Kidney (tissue), 14 donors: ENCODE data around the gene DHCR24. TPM values are rescaled to one million over a fixed set of nuclear protein-coding genes. Genes with fewer than 3 reads are reported as not detected.

Experiments used
- DNase-seq, 5 donors: peaks; one replicate each; pipeline ENCODE4 v3.0.0-alpha.2; 2013 to 2020
- FAIRE-seq: peaks from 2 replicates; lab custom pipeline; 2012; peaks lifted over from hg19 to GRCh38; lab: Jason Lieb, UNC
- H3K27ac ChIP-seq, 2 donors: one replicate each; pipeline ENCODE4 v1.7.0; 2013; ENCODE audit warnings: low read depth in 2 of 2, low read length in 2 of 2, inconsistent platforms in 1 of 2
- H3K27me3 ChIP-seq: one replicate; pipeline ENCODE4 v1.7.1; 2013; ENCODE audit warnings: low read length, inconsistent platforms; ENCODE audit not compliant: control insufficient read depth, insufficient read depth
- H3K36me3 ChIP-seq, 3 donors: one replicate each; pipeline versions ENCODE4 v1.7.0 to v1.7.1; 2013; ENCODE audit warnings: low read length in 3 of 3, control low read depth in 1 of 3, inconsistent platforms in 1 of 3; ENCODE audit not compliant: insufficient read depth in 3 of 3, control insufficient read depth in 2 of 3
- H3K4me1 ChIP-seq, 3 donors: one replicate each; pipeline versions ENCODE4 v1.7.0 to v1.7.1; 2013; ENCODE audit warnings: low read length in 3 of 3, inconsistent platforms in 1 of 3, low read depth in 1 of 3; ENCODE audit not compliant: control insufficient read depth in 2 of 3, insufficient read depth in 2 of 3
- H3K4me3 ChIP-seq, 3 donors: one replicate each; pipeline versions ENCODE4 v1.7.0 to v1.8.1; 2013; ENCODE audit warnings: low read length in 3 of 3, control low read depth in 1 of 3, inconsistent platforms in 1 of 3
- H3K9ac ChIP-seq, 3 donors: one replicate each; pipeline versions ENCODE4 v1.7.0 to v1.7.1; 2013; ENCODE audit warnings: low read length in 3 of 3, control low read depth in 1 of 3, inconsistent platforms in 1 of 3
- H3K9me3 ChIP-seq, 3 donors: one replicate each; pipeline versions ENCODE4 v1.7.0 to v1.7.1; 2013; ENCODE audit warnings: low read length in 3 of 3, control low read depth in 1 of 3, inconsistent platforms in 1 of 3; ENCODE audit not compliant: control insufficient read depth in 2 of 3, insufficient read depth in 1 of 3
- CTCF ChIP-seq: IDR thresholded peaks from 3 replicates; pipeline ENCODE4 v1.5.1; 2012; ENCODE audit warnings: mild to moderate bottlenecking, moderate library complexity, borderline replicate concordance; ENCODE audit not compliant: insufficient read depth; ENCODE audit errors: extremely low read depth
- intact Hi-C: fragments of 100-400 bp; cut with DNase I; formaldehyde crosslinking; loops from one replicate; pipeline ENCODE4 v1.11.1; 2022
- polyA plus RNA-seq: library from polyadenylated mRNA; stranded (reverse); fragments of 350-450 nt; fragmentation: Illumina TruSeq; extraction: RNeasy Lipid Tissue Mini Kit (QIAGEN cat#74804); gene quantifications from one replicate; pipeline ENCODE4 v1.2.3, GENCODE V29; 2014; ENCODE audit warnings: low read depth, low replicate concordance; ENCODE audit not compliant: insufficient read depth
- total RNA-seq: library from RNA; stranded (reverse); fragmentation: NEBNext Ultra II Directional; extraction: Animal tissue kit (Norgen Biotek cat#: 25700); gene quantifications from one replicate; pipeline ENCODE4 v1.2.1, GENCODE V29; 2021
- donor health status: control.
- donor health status: control.
- donor health status: control.
- donor health status: control.
- donor health status: control.
- donor health status: DM: yes; HTN: yes; CAD: no.
- donor health status: Normal renal cell carcinoma (clear cell type).

The DHCR24 gene
- total and polyA plus RNA-seq, 2 donors from 2014 or later = 33.7 to 91.7 TPM

GRCh38 chr1:54833121-54833520 is 53.9 kb downstream of the DHCR24 start:
- intact Hi-C loops = no loop called here
- H3K27ac ChIP-seq = no peak overlapping the region
- no peaks in the 10 kb centered on the region for H3K9me3 ChIP-seq
- no peak overlapping the region for H3K9ac ChIP-seq
- no peak for TF ChIP-seq CTCF
- FAIRE-seq = no peak
- peak in 3 of 5 donors; percentile 31 to 44 (median 35) for DNase-seq
- H3K4me1 ChIP-seq = no peaks in the 10 kb centered on the region
- H3K4me3 ChIP-seq = no peak overlapping the region
- H3K27me3 ChIP-seq = no peaks in the 10 kb centered on the region
- H3K36me3 ChIP-seq = no peaks in the 10 kb centered on the region

- Histone ChIP-seq H3K4me3 (no peak overlapping the region), H3K4me1 (no peaks in the 10 kb centered on the region), H3K9me3 (peaks cover 0 to 3% (median 0%) of the 10 kb centered on the region in 3 donors), H3K27me3 (no peaks in the 10 kb centered on the region), H3K9ac (no peak overlapping the region), H3K27ac (no peak overlapping the region), H3K36me3 (no peaks in the 10 kb centered on the region)
- FAIRE-seq (no peak), DNase-seq (no peak)
- intact Hi-C loops = no loop called here
- TF ChIP-seq CTCF = no peak
Observed at GRCh38 chr1:54826226-54826816, 60.7 kb downstream of the DHCR24 start.

GRCh38 chr1:54825696-54826095 is 61.3 kb downstream of the DHCR24 start:
- intact Hi-C loops = no loop called here
- DNase-seq (no peak), FAIRE-seq (no peak)
- Histone ChIP-seq H3K27ac (no peak overlapping the region), H3K36me3 (no peaks in the 10 kb centered on the region), H3K4me1 (no peaks in the 10 kb centered on the region), H3K27me3 (no peaks in the 10 kb centered on the region), H3K4me3 (no peak overlapping the region), H3K9me3 (peaks cover 0 to 3% (median 0%) of the 10 kb centered on the region in 3 donors), H3K9ac (no peak overlapping the region)
- TF ChIP-seq CTCF = no peak

DNA sequence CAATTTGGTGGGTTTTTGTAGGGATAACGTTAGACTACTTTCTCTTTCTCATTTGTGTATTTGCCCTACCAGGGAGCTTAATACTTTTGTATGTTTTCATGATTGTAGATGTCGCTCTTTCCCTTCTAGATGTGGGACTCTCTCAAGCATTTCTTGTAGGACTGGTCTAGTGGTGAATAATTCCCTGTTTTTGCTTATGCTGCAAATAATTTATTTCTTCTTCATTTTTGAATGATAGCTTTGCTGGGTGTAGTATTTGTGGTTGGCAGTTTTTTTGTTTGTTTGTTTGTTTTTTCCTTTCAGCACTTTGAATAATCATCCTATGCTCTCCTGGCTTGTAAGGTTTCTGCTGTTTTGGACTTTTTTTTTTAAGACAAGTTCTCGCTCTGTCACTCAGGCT is 63.3 kb downstream of the DHCR24 start:
- Histone ChIP-seq H3K36me3 (no peaks in the 10 kb centered on the region), H3K27ac (no peak overlapping the region), H3K4me1 (no peaks in the 10 kb centered on the region), H3K27me3 (no peaks in the 10 kb centered on the region), H3K4me3 (no peak overlapping the region), H3K9ac (no peak overlapping the region), H3K9me3 (peaks cover 0 to 3% (median 0%) of the 10 kb centered on the region in 3 donors)
- TF ChIP-seq CTCF = no peak
- intact Hi-C loops = no loop called here
- FAIRE-seq (no peak), DNase-seq (no peak)
